A549 (cell line): ENCODE results near the gene HTR3A. TPM values are rescaled to one million over a fixed set of nuclear protein-coding genes. Genes with fewer than 3 reads are reported as not detected.
A peak's percentile ranks its signal among the peaks of the same experiment; 100 is the strongest.

Experiments used
- ATAC-seq, 2 experiments: fragments of 200-7000 bp in 1 of 2; fragments of >200 bp in 1 of 2; cut with Nextera tagmentation in 1 of 2; cut with Tn5 transposase in 1 of 2; 3 replicates each; pipeline versions ENCODE4 v1.8.0 to v1.9.1; 2018 to 2020; ENCODE audit warnings: mild to moderate bottlenecking in 1 of 2, moderate library complexity in 1 of 2
- CTCF ChIA-PET: fragments of 300-600 bp; sonication (Branson Sonifier 250); formaldehyde crosslinking; extraction: SDS; loops from one replicate; lab custom pipeline; 2021; ENCODE audit warnings: antibody characterized with exemption, inconsistent platforms; lab: Yijun Ruan, JAX
- POLR2A ChIA-PET: fragments of 350-600 bp; formaldehyde crosslinking; extraction: SDS; loops from one replicate; lab custom pipeline; 2021; ENCODE audit warnings: antibody characterized with exemption, inconsistent platforms; lab: Yijun Ruan, JAX
- DNase-seq, 2 experiments: peaks; one replicate each; pipeline versions ENCODE4 v3.0.0 to v3.0.0-alpha.2; 2011 to 2016; ENCODE audit warnings: low read depth in 1 of 2, low spot score in 1 of 2
- FAIRE-seq: peaks from 2 replicates; lab custom pipeline; 2011; peaks lifted over from hg19 to GRCh38; lab: Jason Lieb, UNC
- H3K27ac ChIP-seq, 2 experiments: fragments of >200 bp; sonication (Bioruptor Twin); formaldehyde crosslinking; 3 replicates each; pipeline ENCODE4 v1.5.1; 2016 to 2017
- H3K4me1 ChIP-seq: fragments of >200 bp; sonication (Bioruptor Twin); formaldehyde crosslinking; 3 replicates; pipeline ENCODE4 v1.6.1; 2016
- H3K4me2 ChIP-seq: fragments of >200 bp; sonication (Bioruptor Twin); formaldehyde crosslinking; 3 replicates; pipeline ENCODE4 v1.6.1; 2016
- H3K4me3 ChIP-seq: fragments of >200 bp; sonication (Bioruptor Twin); formaldehyde crosslinking; 3 replicates; pipeline ENCODE4 v1.5.1; 2016
- H3K9me3 ChIP-seq: fragments of >200 bp; sonication (Bioruptor Twin); formaldehyde crosslinking; 3 replicates; pipeline ENCODE4 v1.6.1; 2016
- CHD2 ChIP-seq: fragments of 150-350 bp; IDR thresholded peaks from 2 replicates; pipeline ENCODE4 v1.6.1; 2014; ENCODE audit warnings: low read length; ENCODE audit not compliant: partially characterized antibody
- EHMT2 ChIP-seq: fragments of 200-600 bp; sonication (generic); IDR thresholded peaks from 2 replicates; pipeline ENCODE4 v1.6.1; 2016; ENCODE audit warnings: antibody characterized with exemption, low read depth, mild to moderate bottlenecking, moderate library complexity
- ESRRA ChIP-seq: fragments of 150-350 bp; IDR thresholded peaks from 2 replicates; pipeline ENCODE4 v1.6.1; 2014; ENCODE audit warnings: mild to moderate bottlenecking, low read length, borderline replicate concordance
- HEYL ChIP-seq: fragments of 250-450 bp; sonication (Bioruptor Pico); IDR thresholded peaks from 2 replicates; pipeline ENCODE4 v1.8.0; 2021; ENCODE audit warnings: mild to moderate bottlenecking, moderate library complexity
- MAX ChIP-seq: IDR thresholded peaks from 2 replicates; pipeline ENCODE4 v1.6.1; 2012
- MAZ ChIP-seq: fragments of 150-350 bp; IDR thresholded peaks from 2 replicates; pipeline ENCODE4 v1.6.1; 2014; ENCODE audit warnings: antibody characterized with exemption, low read depth, low read length, borderline replicate concordance
- NFE2L2 ChIP-seq: fragments of 150-350 bp; conservative IDR thresholded peaks from 2 replicates; pipeline ENCODE4 v1.6.1; 2014; ENCODE audit warnings: low read length
- PBX3 ChIP-seq: IDR thresholded peaks from 2 replicates; pipeline ENCODE4 v1.6.1; 2012
- POLR2A ChIP-seq: IDR thresholded peaks from 2 replicates; pipeline ENCODE4 v1.6.1; 2012; ENCODE audit warnings: mild to moderate bottlenecking, low read length
- POLR2AphosphoS2 ChIP-seq: conservative IDR thresholded peaks from 2 replicates; pipeline ENCODE4 v1.6.1; 2012; ENCODE audit warnings: low read length, improper control_type of control experiment, inconsistent platforms
- RAD21 ChIP-seq, 2 experiments: fragments of >200 bp in 1 of 2; sonication (Bioruptor Twin) in 1 of 2; formaldehyde crosslinking in 1 of 2; IDR thresholded peaks in 1 of 2; conservative IDR thresholded peaks in 1 of 2; 2 replicates in 1 of 2; 3 replicates in 1 of 2; pipeline ENCODE4 v1.6.1; 2012 to 2018; ENCODE audit warnings: inconsistent platforms in 1 of 2
- RARB ChIP-seq: fragments of 250-450 bp; sonication (Bioruptor Pico); IDR thresholded peaks from 2 replicates; pipeline ENCODE4 v1.8.0; 2021; ENCODE audit warnings: mild to moderate bottlenecking, moderate library complexity
- RCOR1 ChIP-seq: fragments of 150-350 bp; IDR thresholded peaks from 2 replicates; pipeline ENCODE4 v1.6.1; 2014; ENCODE audit warnings: antibody characterized with exemption, low read length, low read depth
- RFX5 ChIP-seq: fragments of 450-650 bp; IDR thresholded peaks from 2 replicates; pipeline ENCODE4 v1.7.1; 2014; ENCODE audit warnings: antibody characterized with exemption, mild to moderate bottlenecking, moderate library complexity
- RNF2 ChIP-seq: fragments of 200-600 bp; sonication (generic); IDR thresholded peaks from 2 replicates; pipeline ENCODE4 v1.6.1; 2016; ENCODE audit warnings: low read depth, mild to moderate bottlenecking, antibody characterized with exemption, moderate library complexity, borderline replicate concordance
- SMC3 ChIP-seq: fragments of >200 bp; sonication (Bioruptor Twin); formaldehyde crosslinking; IDR thresholded peaks from 3 replicates; pipeline ENCODE4 v1.6.1; 2018; ENCODE audit warnings: inconsistent platforms
- TFCP2L1 ChIP-seq: fragments of 250-450 bp; sonication (Bioruptor Pico); IDR thresholded peaks from 2 replicates; pipeline ENCODE4 v1.5.0; 2021; ENCODE audit warnings: mild to moderate bottlenecking
- ZNF302 ChIP-seq: fragments of 250-450 bp; sonication (Bioruptor Pico); IDR thresholded peaks from 2 replicates; pipeline ENCODE4 v1.9.0; 2021; ENCODE audit warnings: inconsistent platforms, mild to moderate bottlenecking, moderate library complexity
- WGBS: methylation state at CpG from one replicate; pipeline ENCODE4 v1.1.6; 2017; ENCODE audit errors: missing lambda C conversion rate; 5-methylcytosine and 5-hydroxymethylcytosine counted together
- polyA plus RNA-seq, 4 experiments: library from polyadenylated mRNA; depleted of rRNA in 3 of 4; stranded (reverse); fragments of >200 nt; fragmentation: RNase III in 1 of 4; extraction: RNeasy Plus Mini Kit Qiagen cat#74134 plus additional on column Dnase treatment in 1 of 4; gene quantifications; 2 replicates in 3 of 4; 3 replicates in 1 of 4; pipeline ENCODE4 v1.2.3, GENCODE V29; 2011 to 2017
- TF ChIP-seq, protein P1 (sequence below): fragments of >200 bp; sonication (Bioruptor Twin); formaldehyde crosslinking; IDR thresholded peaks from 3 replicates; pipeline ENCODE4 v1.5.1; 2016
- TF ChIP-seq, protein P2 (sequence below): fragments of 250-450 bp; sonication (Bioruptor Pico); IDR thresholded peaks from 2 replicates; pipeline ENCODE4 v1.5.0; 2021; ENCODE audit warnings: mild to moderate bottlenecking, moderate library complexity, borderline replicate concordance
- TF ChIP-seq, protein P3 (sequence below): fragments of 200-600 bp; sonication (generic); IDR thresholded peaks from 2 replicates; pipeline ENCODE4 v1.6.1; 2016; ENCODE audit warnings: antibody characterized with exemption, mild to moderate bottlenecking, moderate library complexity

Gene HTR3A
- polyA plus RNA-seq, 2 of the 4 experiments (the other 2 are of a cell fraction) = not detected

DNA sequence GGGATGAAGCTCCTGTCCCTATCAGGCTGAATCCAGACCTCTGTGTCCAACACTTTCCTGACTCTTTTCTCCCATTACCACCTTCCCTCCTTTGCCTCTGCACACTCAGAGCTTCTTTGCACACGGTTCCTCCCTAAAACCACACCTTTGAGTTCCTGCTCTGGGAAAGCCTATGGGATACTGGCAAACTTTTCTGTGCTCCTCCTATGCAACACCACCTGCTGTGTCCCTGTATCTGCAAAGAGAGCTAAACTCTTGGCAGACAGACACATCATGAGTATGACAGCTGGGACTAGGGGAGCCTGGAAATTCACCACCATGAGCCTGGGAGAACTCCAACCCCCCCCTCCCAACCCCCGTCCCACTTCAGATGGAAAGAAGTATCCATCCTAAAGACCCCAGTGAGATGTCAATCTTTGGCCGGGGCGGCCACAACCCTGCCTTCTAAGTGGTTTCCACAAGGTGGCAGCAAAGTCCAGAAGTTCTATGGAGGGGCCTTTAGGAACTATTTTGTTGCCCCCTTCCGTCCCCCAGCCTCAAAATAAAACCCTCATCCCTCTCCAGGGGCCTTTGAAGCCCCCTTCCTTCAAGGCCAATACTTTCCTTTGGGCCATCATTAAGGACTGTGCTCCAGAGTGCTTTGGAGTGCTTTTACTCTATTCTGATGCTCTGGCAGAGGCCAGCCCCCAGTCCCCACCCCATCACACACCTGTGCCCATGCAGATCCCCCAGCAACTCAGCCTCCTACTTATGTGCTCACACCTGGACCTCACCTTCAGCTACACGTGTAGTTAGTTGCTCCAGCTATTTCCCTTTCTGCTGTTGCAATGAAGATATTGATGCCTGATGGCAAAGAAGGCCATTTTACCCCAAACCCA lies 19.4 kb downstream of the HTR3A start (continued):
- TF ChIP-seq RAD21 (conservative IDR thresholded peaks at IDR 0.05 in 1 of 2, IDR thresholded peaks at IDR 0.05 in 1 of 2) = peak; percentile 68 to 81
- TF ChIP-seq, all 56 proteins: peak for 3

- WGBS = 34% methylated on average over 3 of the region's 3 CpGs
- no peak for FAIRE-seq
- ATAC-seq = no peak
- Histone ChIP-seq H3K4me3 (no peak overlapping the region), H3K4me2 (no peak overlapping the region), H3K4me1 (no peaks in the 10 kb centered on the region), H3K27ac (no peak overlapping the region), H3K9me3 (no peaks in the 10 kb centered on the region)
- TF ChIP-seq CHD2 = no peak
- TF ChIP-seq ZNF302 (CRISPR knock-in tag) = no peak
- TF ChIP-seq POLR2AphosphoS2 = no peak
- TF ChIP-seq RCOR1 = no peak
- TF ChIP-seq MAX = no peak
- no peak for TF ChIP-seq EHMT2
- TF ChIP-seq, protein P1, sequence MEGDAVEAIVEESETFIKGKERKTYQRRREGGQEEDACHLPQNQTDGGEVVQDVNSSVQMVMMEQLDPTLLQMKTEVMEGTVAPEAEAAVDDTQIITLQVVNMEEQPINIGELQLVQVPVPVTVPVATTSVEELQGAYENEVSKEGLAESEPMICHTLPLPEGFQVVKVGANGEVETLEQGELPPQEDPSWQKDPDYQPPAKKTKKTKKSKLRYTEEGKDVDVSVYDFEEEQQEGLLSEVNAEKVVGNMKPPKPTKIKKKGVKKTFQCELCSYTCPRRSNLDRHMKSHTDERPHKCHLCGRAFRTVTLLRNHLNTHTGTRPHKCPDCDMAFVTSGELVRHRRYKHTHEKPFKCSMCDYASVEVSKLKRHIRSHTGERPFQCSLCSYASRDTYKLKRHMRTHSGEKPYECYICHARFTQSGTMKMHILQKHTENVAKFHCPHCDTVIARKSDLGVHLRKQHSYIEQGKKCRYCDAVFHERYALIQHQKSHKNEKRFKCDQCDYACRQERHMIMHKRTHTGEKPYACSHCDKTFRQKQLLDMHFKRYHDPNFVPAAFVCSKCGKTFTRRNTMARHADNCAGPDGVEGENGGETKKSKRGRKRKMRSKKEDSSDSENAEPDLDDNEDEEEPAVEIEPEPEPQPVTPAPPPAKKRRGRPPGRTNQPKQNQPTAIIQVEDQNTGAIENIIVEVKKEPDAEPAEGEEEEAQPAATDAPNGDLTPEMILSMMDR = no peak
- TF ChIP-seq NFE2L2 = no peak
- POLR2A ChIA-PET = no interaction called here
- DNase-seq = no peak
- CTCF ChIA-PET = interaction anchor here (12.6 kb wide), 1 partner anchor 264 kb away, joined by 315 read pairs; no protein-coding TSS in a partner anchor
Observed at GRCh38 chr11:113997473-113997872, 22.6 kb downstream of the HTR3A start.

GRCh38 chr11:113998574-113998973 lies 23.7 kb downstream of the HTR3A start:
- no peak for FAIRE-seq

GRCh38 chr11:114000526-114000925 lies 25.6 kb downstream of the HTR3A start:
- ATAC-seq = no peak
- no peak for TF ChIP-seq HEYL (CRISPR knock-in tag)
- no peak for TF ChIP-seq PBX3
- no peak for TF ChIP-seq RFX5
- no peak for TF ChIP-seq SMC3
- TF ChIP-seq RARB (CRISPR knock-in tag) = no peak
- no peak for TF ChIP-seq RNF2
- no peak for TF ChIP-seq MAZ
- TF ChIP-seq, protein P2, sequence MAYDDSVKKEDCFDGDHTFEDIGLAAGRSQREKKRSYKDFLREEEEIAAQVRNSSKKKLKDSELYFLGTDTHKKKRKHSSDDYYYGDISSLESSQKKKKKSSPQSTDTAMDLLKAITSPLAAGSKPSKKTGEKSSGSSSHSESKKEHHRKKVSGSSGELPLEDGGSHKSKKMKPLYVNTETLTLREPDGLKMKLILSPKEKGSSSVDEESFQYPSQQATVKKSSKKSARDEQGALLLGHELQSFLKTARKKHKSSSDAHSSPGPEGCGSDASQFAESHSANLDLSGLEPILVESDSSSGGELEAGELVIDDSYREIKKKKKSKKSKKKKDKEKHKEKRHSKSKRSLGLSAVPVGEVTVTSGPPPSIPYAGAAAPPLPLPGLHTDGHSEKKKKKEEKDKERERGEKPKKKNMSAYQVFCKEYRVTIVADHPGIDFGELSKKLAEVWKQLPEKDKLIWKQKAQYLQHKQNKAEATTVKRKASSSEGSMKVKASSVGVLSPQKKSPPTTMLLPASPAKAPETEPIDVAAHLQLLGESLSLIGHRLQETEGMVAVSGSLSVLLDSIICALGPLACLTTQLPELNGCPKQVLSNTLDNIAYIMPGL (CRISPR knock-in tag) = no peak
- TF ChIP-seq TFCP2L1 = no peak
- no peak for TF ChIP-seq ESRRA
- no peak for TF ChIP-seq POLR2A
- no peak for TF ChIP-seq EHMT2
- TF ChIP-seq, protein P3, sequence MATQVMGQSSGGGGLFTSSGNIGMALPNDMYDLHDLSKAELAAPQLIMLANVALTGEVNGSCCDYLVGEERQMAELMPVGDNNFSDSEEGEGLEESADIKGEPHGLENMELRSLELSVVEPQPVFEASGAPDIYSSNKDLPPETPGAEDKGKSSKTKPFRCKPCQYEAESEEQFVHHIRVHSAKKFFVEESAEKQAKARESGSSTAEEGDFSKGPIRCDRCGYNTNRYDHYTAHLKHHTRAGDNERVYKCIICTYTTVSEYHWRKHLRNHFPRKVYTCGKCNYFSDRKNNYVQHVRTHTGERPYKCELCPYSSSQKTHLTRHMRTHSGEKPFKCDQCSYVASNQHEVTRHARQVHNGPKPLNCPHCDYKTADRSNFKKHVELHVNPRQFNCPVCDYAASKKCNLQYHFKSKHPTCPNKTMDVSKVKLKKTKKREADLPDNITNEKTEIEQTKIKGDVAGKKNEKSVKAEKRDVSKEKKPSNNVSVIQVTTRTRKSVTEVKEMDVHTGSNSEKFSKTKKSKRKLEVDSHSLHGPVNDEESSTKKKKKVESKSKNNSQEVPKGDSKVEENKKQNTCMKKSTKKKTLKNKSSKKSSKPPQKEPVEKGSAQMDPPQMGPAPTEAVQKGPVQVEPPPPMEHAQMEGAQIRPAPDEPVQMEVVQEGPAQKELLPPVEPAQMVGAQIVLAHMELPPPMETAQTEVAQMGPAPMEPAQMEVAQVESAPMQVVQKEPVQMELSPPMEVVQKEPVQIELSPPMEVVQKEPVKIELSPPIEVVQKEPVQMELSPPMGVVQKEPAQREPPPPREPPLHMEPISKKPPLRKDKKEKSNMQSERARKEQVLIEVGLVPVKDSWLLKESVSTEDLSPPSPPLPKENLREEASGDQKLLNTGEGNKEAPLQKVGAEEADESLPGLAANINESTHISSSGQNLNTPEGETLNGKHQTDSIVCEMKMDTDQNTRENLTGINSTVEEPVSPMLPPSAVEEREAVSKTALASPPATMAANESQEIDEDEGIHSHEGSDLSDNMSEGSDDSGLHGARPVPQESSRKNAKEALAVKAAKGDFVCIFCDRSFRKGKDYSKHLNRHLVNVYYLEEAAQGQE = no peak
- CTCF ChIA-PET = interaction anchor here (1.5 to 12.6 kb wide), 3 partner anchors 12 to 261 kb away, joined by 4 to 315 read pairs (median 6); no protein-coding TSS in a partner anchor
- WGBS = 12% methylated on average over 4 of the region's 4 CpGs
- POLR2A ChIA-PET = no interaction called here
- Histone ChIP-seq H3K27ac (no peak overlapping the region), H3K4me1 (no peaks in the 10 kb centered on the region), H3K4me2 (no peak overlapping the region), H3K4me3 (no peak overlapping the region), H3K9me3 (no peaks in the 10 kb centered on the region)
- FAIRE-seq = no peak
- DNase-seq = no peak

More at GRCh38 chr11:113998574-113998973, 23.7 kb downstream of the HTR3A start:
- ATAC-seq (no peak), DNase-seq (no peak)
- H3K9me3 ChIP-seq = no peaks in the 10 kb centered on the region
- H3K4me1 ChIP-seq = no peaks in the 10 kb centered on the region
- H3K4me2 ChIP-seq = no peak overlapping the region
- no peak overlapping the region for H3K27ac ChIP-seq
- H3K4me3 ChIP-seq = no peak overlapping the region
- ChIA-PET CTCF (interaction anchor here (2.1 to 12.6 kb wide), 2 partner anchors 14 to 263 kb away, joined by 6 to 315 read pairs; no protein-coding TSS in a partner anchor), POLR2A (no interaction called here)
- TF ChIP-seq CHD2 = no peak
- WGBS = 67% methylated on average over 1 of the region's 4 CpGs
